Measurements from ENCODE around the gene C2orf49.

Gene C2orf49

DNA sequence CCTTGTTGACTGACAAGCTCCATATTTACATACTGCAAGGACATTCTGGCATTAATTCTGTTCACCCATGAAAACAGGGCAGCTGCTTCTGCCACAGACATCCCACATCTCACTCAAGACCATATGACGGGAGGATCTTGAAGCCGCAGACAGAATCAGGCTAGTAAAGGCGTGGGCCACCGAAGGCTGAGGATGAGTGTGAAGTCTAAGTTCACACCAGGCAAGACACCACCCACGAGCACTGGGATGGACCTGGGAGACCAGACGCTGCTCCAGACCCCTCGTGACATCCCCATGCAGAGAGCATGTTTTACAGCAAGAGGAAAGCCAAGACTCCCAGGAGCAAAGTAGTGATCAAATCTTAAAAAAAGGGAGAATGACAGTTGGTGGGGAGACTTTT lies 58.4 kb downstream of the C2orf49 start:
- WGBS (ENCODE audit: extremely low coverage, insufficient coverage, insufficient read length) = no CpG with 5 or more reads among the region's 7 CpGs
- no peak overlapping the region for H4K8ac ChIP-seq (ENCODE audit: low read depth, low read length)

DNA sequence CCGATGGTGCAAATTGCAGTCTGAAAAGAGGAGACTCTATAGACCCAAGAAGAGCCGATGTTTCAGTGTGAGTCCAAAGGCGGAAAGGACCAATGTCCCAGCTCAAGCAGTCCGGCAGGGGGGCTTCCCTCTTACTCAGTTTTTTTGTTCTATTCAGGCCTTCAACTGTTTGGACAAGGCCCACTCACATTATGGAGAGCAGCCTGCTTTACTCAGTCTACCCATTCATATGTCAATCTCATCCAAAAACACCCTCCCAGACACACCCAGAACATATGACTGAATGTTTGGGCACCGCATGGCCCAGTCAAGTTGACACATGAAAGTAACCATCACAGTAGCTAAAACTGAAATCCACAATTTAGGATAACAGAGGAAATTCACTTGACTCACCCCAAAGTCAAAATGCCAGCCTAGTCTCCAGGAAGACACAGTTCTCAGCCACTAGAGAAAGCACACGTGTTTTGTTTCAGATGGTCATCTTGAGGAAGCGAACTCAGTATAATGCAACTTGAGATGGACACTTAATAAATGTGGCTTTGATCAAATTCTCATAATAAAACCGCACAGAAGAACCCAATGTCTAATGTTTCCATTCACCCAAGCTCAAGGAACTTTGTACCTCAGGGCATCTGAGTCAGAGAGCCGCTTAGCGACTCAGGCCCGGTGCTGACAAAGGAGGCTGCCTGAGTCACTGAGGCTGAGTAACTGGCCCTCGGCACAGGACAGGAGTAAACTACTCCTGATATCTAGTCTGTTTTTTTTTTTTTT lies 59.1 kb downstream of the C2orf49 start:
- no CpG with 5 or more reads among the region's 12 CpGs for WGBS (ENCODE audit: extremely low coverage, insufficient coverage, insufficient read length)
- Histone ChIP-seq H3K4ac (ENCODE audit: low read depth, low read length) (peak overlapping the region; percentile 10), H3K14ac (ENCODE audit: low read length) (no peak overlapping the region), H3K4me1 (ENCODE audit: control insufficient read depth in 1 of 2, insufficient read depth in 2 of 2, low read length in 2 of 2) (peaks cover 9 to 23% of the 10 kb centered on the region in 2 experiments), H3K27me3 (ENCODE audit: insufficient read depth, low read length) (no peaks in the 10 kb centered on the region), H3K27ac (ENCODE audit: low read depth, low read length) (no peak overlapping the region), H3K4me2 (ENCODE audit: low read length) (peak overlapping the region; percentile 48), H3K9me3 (ENCODE audit: insufficient read depth, low read depth, low read length) (no peaks in the 10 kb centered on the region), H3K4me3 (ENCODE audit: low read depth, low read length) (no peak overlapping the region), H2BK12ac (ENCODE audit: low read length) (peak overlapping the region; percentile 15), H4K12ac (ENCODE audit: low read depth, low read length) (no peak overlapping the region), H2AFZ (ENCODE audit: insufficient read depth, low read length, poor library complexity) (no peak overlapping the region), H3K23ac (ENCODE audit: low read length) (no peak overlapping the region), H3K36me3 (ENCODE audit: control insufficient read depth in 1 of 2, insufficient read depth in 2 of 2, low read length in 2 of 2) (peaks cover 8 to 12% of the 10 kb centered on the region in 2 experiments), H2BK120ac (ENCODE audit: insufficient read depth, low read length, poor library complexity) (no peak overlapping the region), H2BK5ac (ENCODE audit: low read depth, low read length, poor library complexity) (no peak overlapping the region), H2AK5ac (ENCODE audit: low read length) (no peak overlapping the region), H3K79me1 (ENCODE audit: low read length) (peaks cover 15% of the 10 kb centered on the region), H4K8ac (ENCODE audit: low read depth, low read length) (no peak overlapping the region), H4K91ac (ENCODE audit: low read depth, low read length) (no peak overlapping the region), H3K18ac (ENCODE audit: low read length) (no peak overlapping the region), H3K9ac (ENCODE audit: low read length) (no peak overlapping the region), H3K79me2 (ENCODE audit: control insufficient read depth, insufficient read depth, low read length, poor library complexity) (peaks cover 22% of the 10 kb centered on the region)
- DNase-seq = peak; percentile 98

More for the DNA sequence above, 58.4 kb downstream of the C2orf49 start:
- no peaks in the 10 kb centered on the region for H3K27me3 ChIP-seq (ENCODE audit: insufficient read depth, low read length)
- no peak for DNase-seq
- H2AFZ ChIP-seq (ENCODE audit: insufficient read depth, low read length, poor library complexity) = no peak overlapping the region
- H3K9me3 ChIP-seq (ENCODE audit: insufficient read depth, low read depth, low read length) = no peaks in the 10 kb centered on the region
- no peak overlapping the region for H2BK120ac ChIP-seq (ENCODE audit: insufficient read depth, low read length, poor library complexity)
- no peak overlapping the region for H3K27ac ChIP-seq (ENCODE audit: low read depth, low read length)
- H2AK5ac ChIP-seq (ENCODE audit: low read length) = no peak overlapping the region
- no peak overlapping the region for H3K14ac ChIP-seq (ENCODE audit: low read length)
- no peak overlapping the region for H4K12ac ChIP-seq (ENCODE audit: low read depth, low read length)
- peaks cover 8 to 12% of the 10 kb centered on the region in 2 experiments for H3K36me3 ChIP-seq (ENCODE audit: control insufficient read depth in 1 of 2, insufficient read depth in 2 of 2, low read length in 2 of 2)
- no peak overlapping the region for H3K23ac ChIP-seq (ENCODE audit: low read length)
- H3K4me3 ChIP-seq (ENCODE audit: low read depth, low read length) = no peak overlapping the region
- peak overlapping the region; percentile 54 for H3K18ac ChIP-seq (ENCODE audit: low read length)
- no peak overlapping the region for H3K9ac ChIP-seq (ENCODE audit: low read length)
- no peak overlapping the region for H3K4me2 ChIP-seq (ENCODE audit: low read length)
- peaks cover 22% of the 10 kb centered on the region for H3K79me2 ChIP-seq (ENCODE audit: control insufficient read depth, insufficient read depth, low read length, poor library complexity)
- peak overlapping the region; percentile 19 for H2BK12ac ChIP-seq (ENCODE audit: low read length)
- H3K4me1 ChIP-seq (ENCODE audit: control insufficient read depth in 1 of 2, insufficient read depth in 2 of 2, low read length in 2 of 2) = peaks cover 10 to 28% of the 10 kb centered on the region in 2 experiments
- peaks cover 15% of the 10 kb centered on the region for H3K79me1 ChIP-seq (ENCODE audit: low read length)
- H2BK5ac ChIP-seq (ENCODE audit: low read depth, low read length, poor library complexity) = no peak overlapping the region
- peak overlapping the region; percentile 96 for H3K4ac ChIP-seq (ENCODE audit: low read depth, low read length)
- no peak overlapping the region for H4K91ac ChIP-seq (ENCODE audit: low read depth, low read length)

GRCh38 chr2:105397025-105397722 lies 59.8 kb downstream of the C2orf49 start:
- H2AFZ ChIP-seq (ENCODE audit: insufficient read depth, low read length, poor library complexity) = peak overlapping the region; percentile 39
- peak overlapping the region; percentile 25 for H2BK5ac ChIP-seq (ENCODE audit: low read depth, low read length, poor library complexity)
- no peak overlapping the region for H3K23ac ChIP-seq (ENCODE audit: low read length)
- H4K91ac ChIP-seq (ENCODE audit: low read depth, low read length) = no peak overlapping the region
- H3K14ac ChIP-seq (ENCODE audit: low read length) = no peak overlapping the region
- H3K79me1 ChIP-seq (ENCODE audit: low read length) = peaks cover 15% of the 10 kb centered on the region
- H3K4me2 ChIP-seq (ENCODE audit: low read length) = peak overlapping the region; percentile 42
- H4K12ac ChIP-seq (ENCODE audit: low read depth, low read length) = no peak overlapping the region
- H2BK12ac ChIP-seq (ENCODE audit: low read length) = peak overlapping the region; percentile 62
- DNase-seq = peak; percentile 72 to 85
- H3K4me3 ChIP-seq (ENCODE audit: low read depth, low read length) = no peak overlapping the region
- no peak overlapping the region for H3K9ac ChIP-seq (ENCODE audit: low read length)
- peaks cover 8 to 12% of the 10 kb centered on the region in 2 experiments for H3K36me3 ChIP-seq (ENCODE audit: control insufficient read depth in 1 of 2, insufficient read depth in 2 of 2, low read length in 2 of 2)
- no CpG with 5 or more reads among the region's 13 CpGs for WGBS (ENCODE audit: extremely low coverage, insufficient coverage, insufficient read length)
- no peak overlapping the region for H2BK120ac ChIP-seq (ENCODE audit: insufficient read depth, low read length, poor library complexity)
- peaks cover 9 to 22% of the 10 kb centered on the region in 2 experiments for H3K4me1 ChIP-seq (ENCODE audit: control insufficient read depth in 1 of 2, insufficient read depth in 2 of 2, low read length in 2 of 2)
- peak overlapping the region; percentile 71 for H3K27ac ChIP-seq (ENCODE audit: low read depth, low read length)
- no peaks in the 10 kb centered on the region for H3K9me3 ChIP-seq (ENCODE audit: insufficient read depth, low read depth, low read length)
- peak overlapping the region; percentile 74 for H3K4ac ChIP-seq (ENCODE audit: low read depth, low read length)
- H3K79me2 ChIP-seq (ENCODE audit: control insufficient read depth, insufficient read depth, low read length, poor library complexity) = peaks cover 22% of the 10 kb centered on the region
- H4K8ac ChIP-seq (ENCODE audit: low read depth, low read length) = peak overlapping the region; percentile 8
- no peak overlapping the region for H3K18ac ChIP-seq (ENCODE audit: low read length)
- no peak overlapping the region for H2AK5ac ChIP-seq (ENCODE audit: low read length)
- no peaks in the 10 kb centered on the region for H3K27me3 ChIP-seq (ENCODE audit: insufficient read depth, low read length)

DNA sequence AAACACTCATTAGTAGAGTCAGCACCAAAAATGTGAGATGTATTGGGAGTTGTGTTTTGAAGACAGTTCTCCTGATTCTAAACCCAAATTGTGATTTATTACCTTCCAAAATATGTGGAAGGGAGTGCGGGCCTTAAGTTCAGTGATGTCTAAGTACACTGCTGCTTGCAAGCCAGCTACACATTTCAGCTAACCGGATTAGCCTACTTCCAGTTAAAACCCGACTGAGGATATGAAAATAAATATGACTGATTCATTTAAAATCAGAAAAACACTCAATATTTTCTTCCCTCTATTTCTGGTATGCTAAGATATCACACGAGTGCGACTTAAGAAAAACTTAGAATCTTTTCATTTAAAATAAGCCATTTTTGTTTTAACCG lies 60.6 kb downstream of the C2orf49 start:
- no peak overlapping the region for H2BK5ac ChIP-seq (ENCODE audit: low read depth, low read length, poor library complexity)
- H3K18ac ChIP-seq (ENCODE audit: low read length) = no peak overlapping the region
- H3K27me3 ChIP-seq (ENCODE audit: insufficient read depth, low read length) = no peaks in the 10 kb centered on the region
- H4K91ac ChIP-seq (ENCODE audit: low read depth, low read length) = no peak overlapping the region
- no peak overlapping the region for H2AFZ ChIP-seq (ENCODE audit: insufficient read depth, low read length, poor library complexity)
- no peak overlapping the region for H2AK5ac ChIP-seq (ENCODE audit: low read length)
- H3K14ac ChIP-seq (ENCODE audit: low read length) = no peak overlapping the region
- H3K9ac ChIP-seq (ENCODE audit: low read length) = peak overlapping the region; percentile 53
- H3K79me2 ChIP-seq (ENCODE audit: control insufficient read depth, insufficient read depth, low read length, poor library complexity) = peaks cover 22% of the 10 kb centered on the region
- H4K12ac ChIP-seq (ENCODE audit: low read depth, low read length) = no peak overlapping the region
- H3K4ac ChIP-seq (ENCODE audit: low read depth, low read length) = peak overlapping the region; percentile 99
- H4K8ac ChIP-seq (ENCODE audit: low read depth, low read length) = no peak overlapping the region
- H3K4me3 ChIP-seq (ENCODE audit: low read depth, low read length) = no peak overlapping the region
- H3K36me3 ChIP-seq (ENCODE audit: control insufficient read depth in 1 of 2, insufficient read depth in 2 of 2, low read length in 2 of 2) = peaks cover 8 to 12% of the 10 kb centered on the region in 2 experiments
- H2BK12ac ChIP-seq (ENCODE audit: low read length) = no peak overlapping the region
- H2BK120ac ChIP-seq (ENCODE audit: insufficient read depth, low read length, poor library complexity) = no peak overlapping the region
- peaks cover 15% of the 10 kb centered on the region for H3K79me1 ChIP-seq (ENCODE audit: low read length)
- H3K27ac ChIP-seq (ENCODE audit: low read depth, low read length) = no peak overlapping the region
- DNase-seq = peak in 1 of 2 donors; percentile 42
- H3K23ac ChIP-seq (ENCODE audit: low read length) = no peak overlapping the region
- H3K4me1 ChIP-seq (ENCODE audit: control insufficient read depth in 1 of 2, insufficient read depth in 2 of 2, low read length in 2 of 2) = peaks cover 9 to 22% of the 10 kb centered on the region in 2 experiments
- H3K9me3 ChIP-seq (ENCODE audit: insufficient read depth, low read depth, low read length) = no peaks in the 10 kb centered on the region
- H3K4me2 ChIP-seq (ENCODE audit: low read length) = peak overlapping the region; percentile 76
- WGBS (ENCODE audit: extremely low coverage, insufficient coverage, insufficient read length) = no CpG with 5 or more reads among the region's 6 CpGs
